ENCODE data around the gene CUL4B.

The CUL4B gene

DNA sequence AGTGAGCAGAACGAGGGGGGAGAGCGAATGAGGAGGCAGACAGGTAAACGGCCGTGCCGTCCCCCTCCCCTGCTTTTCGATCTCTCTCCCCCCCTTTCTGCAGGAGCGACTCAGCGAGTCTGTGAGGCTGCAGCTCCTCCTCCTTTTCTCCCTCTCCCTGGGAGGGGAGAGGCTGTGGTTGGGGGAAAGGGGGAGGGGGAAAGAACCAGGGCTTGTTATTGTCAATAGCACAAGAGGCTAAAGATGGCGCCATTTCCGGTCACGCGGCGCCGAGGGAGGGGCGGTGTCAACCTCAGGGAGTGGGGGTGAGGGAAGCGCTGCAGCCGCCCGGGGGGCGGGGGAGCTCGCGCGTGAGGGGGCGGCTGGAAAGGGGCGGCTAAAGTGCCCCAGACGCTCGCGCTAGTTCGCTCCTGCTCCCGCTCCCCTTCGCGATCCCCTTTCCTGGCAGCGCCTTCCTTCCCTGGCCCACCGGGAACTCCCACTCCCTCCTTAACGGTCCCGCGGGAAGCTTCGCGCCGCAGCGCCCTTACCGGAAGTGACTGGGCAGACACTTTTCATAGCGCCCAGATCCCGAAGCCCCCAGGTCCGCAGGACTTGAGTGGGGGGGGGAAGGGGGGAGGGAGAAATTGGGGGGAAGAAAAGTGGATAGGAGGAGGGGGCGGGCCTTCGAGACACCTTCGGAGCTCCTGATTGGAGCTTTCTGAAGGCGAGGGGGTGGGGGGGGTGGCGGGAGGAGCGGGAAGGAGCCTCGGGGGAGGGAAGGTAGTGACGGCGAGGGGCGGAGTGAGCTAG, at the start of gene CUL4B:
Gene CUL4B, minus strand, starts transcription at position 121 of the 792 bp plus-strand sequence. CDS start 324 bp downstream, outside the sequence.
- TF ChIP-seq, protein P1, sequence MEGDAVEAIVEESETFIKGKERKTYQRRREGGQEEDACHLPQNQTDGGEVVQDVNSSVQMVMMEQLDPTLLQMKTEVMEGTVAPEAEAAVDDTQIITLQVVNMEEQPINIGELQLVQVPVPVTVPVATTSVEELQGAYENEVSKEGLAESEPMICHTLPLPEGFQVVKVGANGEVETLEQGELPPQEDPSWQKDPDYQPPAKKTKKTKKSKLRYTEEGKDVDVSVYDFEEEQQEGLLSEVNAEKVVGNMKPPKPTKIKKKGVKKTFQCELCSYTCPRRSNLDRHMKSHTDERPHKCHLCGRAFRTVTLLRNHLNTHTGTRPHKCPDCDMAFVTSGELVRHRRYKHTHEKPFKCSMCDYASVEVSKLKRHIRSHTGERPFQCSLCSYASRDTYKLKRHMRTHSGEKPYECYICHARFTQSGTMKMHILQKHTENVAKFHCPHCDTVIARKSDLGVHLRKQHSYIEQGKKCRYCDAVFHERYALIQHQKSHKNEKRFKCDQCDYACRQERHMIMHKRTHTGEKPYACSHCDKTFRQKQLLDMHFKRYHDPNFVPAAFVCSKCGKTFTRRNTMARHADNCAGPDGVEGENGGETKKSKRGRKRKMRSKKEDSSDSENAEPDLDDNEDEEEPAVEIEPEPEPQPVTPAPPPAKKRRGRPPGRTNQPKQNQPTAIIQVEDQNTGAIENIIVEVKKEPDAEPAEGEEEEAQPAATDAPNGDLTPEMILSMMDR (IDR thresholded peaks at IDR 0.05), result no peak

DNA sequence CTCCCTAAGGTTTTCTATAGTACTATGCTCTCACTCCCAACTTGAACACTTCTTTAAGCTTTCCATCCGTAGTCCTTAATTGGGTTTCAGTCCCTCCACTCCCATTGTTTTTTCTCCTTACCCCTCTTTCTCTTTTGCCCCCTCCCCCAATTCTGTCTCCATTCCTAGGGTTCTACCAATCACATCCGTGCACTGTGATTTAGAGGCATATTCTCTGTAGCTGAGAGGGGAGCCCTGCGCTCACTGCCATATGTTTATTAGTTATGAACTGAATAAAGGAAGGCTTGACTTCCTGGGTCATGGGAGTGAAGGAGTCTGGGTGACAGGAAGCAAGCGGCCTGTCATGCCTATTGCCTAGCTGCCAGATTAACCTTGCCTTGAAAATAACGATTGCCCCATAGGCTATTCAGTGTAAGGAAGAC, 43.6 kb upstream of the CUL4B start:
- TF ChIP-seq, protein P1 (IDR thresholded peaks at IDR 0.05), result no peak

DNA sequence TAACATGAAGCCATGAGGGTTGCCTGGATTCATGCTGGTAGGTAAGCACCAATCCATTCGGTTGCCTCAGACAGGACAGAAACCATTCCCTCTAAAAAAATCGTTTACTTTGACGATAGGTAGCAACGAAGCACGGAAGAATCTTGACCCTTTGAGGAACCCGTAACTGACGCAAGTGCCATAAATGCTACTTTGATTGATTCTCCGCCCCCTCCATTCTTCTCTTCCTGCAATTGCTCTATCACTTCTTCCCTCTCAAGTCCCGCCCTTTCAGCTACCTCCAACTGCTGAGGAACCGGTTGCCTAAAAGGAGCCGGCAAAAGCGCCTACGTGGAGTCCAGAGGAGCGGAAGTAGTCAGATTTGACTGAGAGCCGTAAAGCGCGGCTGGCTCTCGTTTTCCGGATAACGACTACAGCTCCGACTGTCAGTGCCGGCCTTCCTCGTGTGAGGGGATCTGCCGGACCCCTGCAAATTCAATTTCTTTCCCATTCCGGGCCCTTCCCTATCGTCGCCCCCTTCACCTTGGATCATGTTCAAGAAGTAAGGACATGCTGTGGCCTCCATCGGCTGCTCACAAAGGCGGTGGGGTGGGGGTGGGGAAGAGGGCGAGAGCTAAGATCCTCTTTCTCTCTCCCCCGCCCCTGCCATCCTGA, 43.1 kb upstream of the CUL4B start, which contains the start of gene MCTS1:
Gene MCTS1, plus strand, starts transcription at position 395 of the 654 bp plus-strand sequence. Its CDS starts 136 bp downstream, at position 531.
- TF ChIP-seq, protein P1 (IDR thresholded peaks at IDR 0.05), result no peak

DNA sequence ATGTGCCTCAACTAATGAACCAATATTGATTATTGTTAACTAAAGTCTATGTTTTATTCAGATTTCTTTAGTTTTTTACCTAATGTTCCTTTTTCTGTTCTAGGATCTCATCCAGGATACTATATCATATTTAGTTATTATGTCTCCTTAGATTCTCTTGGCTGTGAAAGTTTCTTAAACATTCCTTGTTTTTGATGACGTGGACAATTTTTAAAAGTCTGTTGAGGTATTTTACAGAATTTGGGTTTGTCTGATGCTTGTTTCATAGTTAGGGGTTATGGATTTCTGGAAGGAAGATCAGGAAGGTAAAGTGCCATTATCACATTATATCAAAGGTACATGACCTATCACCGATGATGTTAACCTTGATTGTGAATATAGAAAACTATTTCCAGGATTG, 24.9 kb upstream of the CUL4B start:
- TF ChIP-seq, protein P1 (IDR thresholded peaks at IDR 0.05), result no peak

DNA sequence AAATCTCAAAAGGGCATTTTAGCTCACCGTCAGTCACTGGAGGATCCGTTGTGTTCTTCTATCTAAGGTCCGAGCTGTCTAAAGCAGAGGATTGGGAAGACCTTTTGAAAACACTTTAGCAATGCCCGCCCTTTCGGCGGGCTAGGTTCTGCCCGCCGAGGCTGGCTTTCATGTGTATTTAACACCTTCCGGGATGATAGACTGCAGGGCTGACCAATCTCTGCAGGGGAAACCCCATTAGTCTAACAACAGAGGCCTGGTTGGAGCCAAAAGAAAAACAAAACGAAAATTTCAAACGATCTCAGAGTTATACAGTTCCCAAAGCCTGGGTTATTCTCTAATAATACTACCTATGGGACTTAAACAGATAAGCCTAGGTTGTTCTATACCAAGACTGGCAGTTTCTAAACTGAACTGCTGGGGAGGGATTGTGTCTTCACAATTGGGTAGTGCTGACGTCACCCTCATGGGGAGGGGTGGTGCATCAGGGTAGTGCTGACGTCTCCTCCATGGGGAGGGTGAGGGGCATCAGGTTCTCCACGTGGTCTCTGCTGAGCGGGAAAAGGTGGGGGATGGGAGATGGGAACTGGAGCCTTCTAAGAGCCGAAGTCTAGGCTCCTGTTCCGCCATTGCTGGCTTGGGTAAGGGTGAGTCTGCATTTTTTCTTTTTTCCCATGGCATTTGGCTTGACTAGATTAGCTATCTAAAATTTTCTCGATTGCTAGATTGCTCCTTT, 14.8 kb upstream of the CUL4B start:
- TF ChIP-seq, protein P1 (IDR thresholded peaks at IDR 0.05), result no peak

DNA sequence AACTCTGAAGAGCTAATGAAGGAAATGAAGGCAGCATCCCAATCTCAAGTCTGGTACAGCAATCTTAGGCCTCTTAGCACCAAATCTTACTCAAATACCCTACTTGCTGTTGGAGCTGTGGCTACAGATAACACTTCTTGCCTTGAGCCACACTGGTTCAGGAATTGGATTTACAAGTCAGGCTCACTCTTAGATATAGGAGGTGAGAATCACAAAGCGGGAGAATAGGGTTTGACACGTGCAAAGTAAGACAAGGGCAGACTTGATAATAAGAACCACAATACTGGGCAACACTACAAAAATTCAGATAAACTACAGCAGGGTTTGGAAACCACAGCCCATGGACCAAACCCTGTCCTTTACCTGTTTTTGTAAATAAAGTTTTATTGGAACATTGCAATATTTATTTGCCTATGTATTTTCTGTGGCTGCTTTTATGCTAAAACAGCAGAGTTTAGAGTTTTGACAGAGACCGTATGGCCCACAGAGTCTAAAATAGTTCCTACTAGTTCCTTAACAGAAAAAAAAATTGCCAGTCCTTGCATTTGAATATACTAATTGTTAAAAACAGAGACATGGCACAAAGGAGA, 9.3 kb upstream of the CUL4B start:
- TF ChIP-seq, protein P1 (IDR thresholded peaks at IDR 0.05), result no peak

DNA sequence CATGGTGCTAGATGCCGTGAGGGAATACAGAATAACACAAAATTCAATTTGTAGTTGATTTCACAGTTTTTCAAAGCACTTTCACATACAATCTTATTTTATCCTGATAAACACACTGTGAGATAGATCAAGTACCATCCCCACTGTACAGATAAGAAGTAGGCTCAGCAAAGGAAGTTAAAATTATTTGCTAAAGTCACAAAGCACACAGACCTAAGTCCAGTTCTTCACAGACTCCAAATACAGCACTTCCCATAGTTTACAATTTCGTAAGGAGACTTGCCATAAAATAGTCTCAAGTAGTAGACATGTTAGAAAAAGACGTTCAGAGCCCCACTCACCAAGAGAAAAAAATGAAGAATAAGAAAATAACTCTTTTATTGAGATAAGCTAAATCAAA, 7.8 kb upstream of the CUL4B start:
- TF ChIP-seq, protein P1 (IDR thresholded peaks at IDR 0.05), result no peak

Measured in LNCAP (cell line).